Tibial nerve (tissue), 3 donors: ENCODE measurements around the gene FASTKD1.

Source experiments
- CTCF ChIP-seq, 5 experiments: fragments of 200-600 bp in 3 of 5; fragments of 450-650 bp in 2 of 5; sonication (generic) in 3 of 5; IDR thresholded peaks; one replicate each; pipeline ENCODE4 v1.5.1; 2016 to 2019; ENCODE audit warnings: antibody characterized with exemption in 5 of 5, mild to moderate bottlenecking in 3 of 5, moderate library complexity in 2 of 5
- POLR2A ChIP-seq, 2 donors: fragments of 450-650 bp; IDR thresholded peaks; one replicate each; pipeline ENCODE4 v1.6.1; 2017; ENCODE audit warnings: antibody characterized with exemption in 2 of 2, mild to moderate bottlenecking in 2 of 2, moderate library complexity in 2 of 2

DNA sequence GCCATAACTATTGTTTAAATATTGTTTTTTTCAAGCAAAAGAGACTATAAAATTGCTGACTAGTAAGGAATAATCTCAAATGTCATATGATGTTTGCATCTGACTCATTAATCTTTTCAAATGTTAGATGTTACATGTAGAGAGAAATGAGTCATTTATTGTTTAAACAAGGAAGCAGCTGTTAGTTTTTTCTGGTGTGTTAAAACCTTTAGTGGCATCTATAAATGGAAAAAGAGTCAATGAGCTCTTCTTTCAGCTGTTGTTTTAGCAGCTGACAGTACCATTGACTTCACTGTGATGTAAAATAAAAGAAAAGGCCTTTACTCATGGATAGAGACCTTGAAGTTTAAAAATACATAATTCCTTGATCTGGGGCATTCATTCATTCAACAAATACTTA, 66.0 kb downstream of the FASTKD1 start:
- TF ChIP-seq CTCF (IDR thresholded peaks at IDR 0.05) (no peak), POLR2A (IDR thresholded peaks at IDR 0.05) (no peak)
